ENCODE data around the gene SPATA6L.
A peak's percentile ranks its signal among the peaks of the same experiment; 100 is the strongest.

SPATA6L gene, protein sequence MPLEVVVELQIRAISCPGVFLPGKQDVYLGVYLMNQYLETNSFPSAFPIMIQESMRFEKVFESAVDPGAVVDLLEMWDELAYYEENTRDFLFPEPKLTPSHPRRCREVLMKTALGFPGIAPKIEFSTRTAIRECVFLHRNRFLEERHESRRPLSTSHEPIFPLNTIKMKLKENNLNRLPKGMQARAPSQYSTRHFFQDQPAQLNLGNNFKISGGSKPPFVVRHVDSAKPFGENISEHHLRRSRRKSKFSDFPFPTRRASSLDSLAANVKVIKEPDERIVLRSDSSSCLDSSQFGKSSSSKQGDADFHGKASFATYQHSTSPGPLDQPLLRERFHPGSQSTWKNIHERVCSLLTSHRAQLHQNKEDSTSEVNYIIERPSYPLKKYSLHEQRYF

GRCh38 chr9:4666042-4666699 is at the start of gene SPATA6L:
TSS of gene SPATA6L (minus strand) at chr9:4666480. CDS start at chr9:4666250, 230 bp downstream.
- in situ Hi-C loops (cut with HindIII; ENCODE audit: low pct_ligation_motif_present, low pct_unique_long_range_greater_than_20kb, low sequenced_read_pairs) = no loop called here
- peak; percentile 70 for DNase-seq

- no peak for DNase-seq
- in situ Hi-C loops (cut with HindIII; ENCODE audit: low pct_ligation_motif_present, low pct_unique_long_range_greater_than_20kb, low sequenced_read_pairs) = no loop called here
Measured at GRCh38 chr9:4714266-4715016, 48.2 kb upstream of the SPATA6L start.

DNA sequence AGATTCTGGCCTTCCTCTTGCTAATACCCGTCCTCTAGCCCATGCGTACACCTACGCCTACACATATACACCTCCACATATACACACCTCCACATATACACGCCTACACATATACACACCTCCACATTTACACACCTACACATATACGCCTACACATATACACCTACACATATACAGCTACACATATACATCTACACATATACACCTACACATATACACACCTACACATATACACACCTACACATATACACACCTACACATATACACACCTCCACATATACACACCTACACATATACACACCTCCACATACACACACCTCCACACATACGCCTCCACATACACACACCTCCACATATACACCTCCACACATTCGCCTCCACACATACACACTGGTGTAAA is 47.6 kb upstream of the SPATA6L start:
- no peak for DNase-seq
- in situ Hi-C loops (cut with HindIII; ENCODE audit: low pct_ligation_motif_present, low pct_unique_long_range_greater_than_20kb, low sequenced_read_pairs) = no loop called here

DNA sequence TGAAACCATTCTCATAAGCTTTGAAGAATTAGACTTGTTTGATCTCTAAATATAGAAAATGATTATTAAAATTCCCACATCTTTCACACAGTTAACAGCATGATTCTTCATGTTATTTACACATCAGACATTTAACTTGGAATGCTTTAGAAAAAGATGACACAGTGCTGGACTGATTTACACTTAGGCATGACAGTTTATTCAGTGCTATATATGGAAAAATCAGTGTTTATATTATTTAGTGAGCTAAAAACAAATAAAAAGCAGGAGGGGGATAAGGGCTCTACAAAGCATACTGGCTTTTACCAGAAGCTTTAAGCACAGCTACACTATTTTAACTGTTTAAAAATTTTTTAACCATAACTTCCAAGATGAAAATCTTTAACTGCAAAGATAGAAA is 43.1 kb upstream of the SPATA6L start:
- in situ Hi-C loops (cut with HindIII; ENCODE audit: low pct_ligation_motif_present, low pct_unique_long_range_greater_than_20kb, low sequenced_read_pairs) = no loop called here
- DNase-seq = no peak

DNA sequence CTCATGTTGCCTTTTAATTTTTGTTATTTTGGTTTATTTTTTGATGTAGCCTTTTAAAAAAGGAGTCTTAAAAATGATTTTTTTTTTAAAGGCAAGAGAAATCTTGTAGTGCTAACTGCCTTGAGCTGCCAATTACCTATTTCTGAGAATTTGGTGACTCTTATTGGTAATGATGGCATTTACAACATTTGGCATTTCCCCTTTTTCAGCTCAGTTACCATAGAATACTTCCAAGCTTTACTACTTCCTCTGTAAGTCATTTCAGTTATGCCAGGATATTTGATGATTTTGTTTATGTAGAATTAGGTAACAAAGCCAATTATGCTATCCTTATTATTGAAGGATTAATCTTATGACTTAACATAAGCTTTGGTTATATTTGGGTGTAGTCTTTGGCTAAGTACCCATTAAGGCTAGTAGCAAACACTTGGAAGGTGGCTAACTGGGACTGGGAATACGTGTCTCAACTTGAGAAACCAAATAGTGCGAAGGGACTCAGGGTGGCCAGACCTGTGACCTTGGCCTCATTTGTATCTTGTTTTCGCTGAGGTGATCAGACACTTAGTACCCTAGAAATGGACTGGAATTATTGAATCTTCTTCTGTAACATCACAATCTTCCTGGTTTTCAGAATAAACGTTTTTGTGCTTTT is 40.8 kb upstream of the SPATA6L start:
- in situ Hi-C loops (cut with HindIII; ENCODE audit: low pct_ligation_motif_present, low pct_unique_long_range_greater_than_20kb, low sequenced_read_pairs) = no loop called here
- DNase-seq = no peak

- in situ Hi-C loops (cut with HindIII; ENCODE audit: low pct_ligation_motif_present, low pct_unique_long_range_greater_than_20kb, low sequenced_read_pairs) = no loop called here
- DNase-seq = no peak
Measured at GRCh38 chr9:4706021-4706420, 39.7 kb upstream of the SPATA6L start.

DNA sequence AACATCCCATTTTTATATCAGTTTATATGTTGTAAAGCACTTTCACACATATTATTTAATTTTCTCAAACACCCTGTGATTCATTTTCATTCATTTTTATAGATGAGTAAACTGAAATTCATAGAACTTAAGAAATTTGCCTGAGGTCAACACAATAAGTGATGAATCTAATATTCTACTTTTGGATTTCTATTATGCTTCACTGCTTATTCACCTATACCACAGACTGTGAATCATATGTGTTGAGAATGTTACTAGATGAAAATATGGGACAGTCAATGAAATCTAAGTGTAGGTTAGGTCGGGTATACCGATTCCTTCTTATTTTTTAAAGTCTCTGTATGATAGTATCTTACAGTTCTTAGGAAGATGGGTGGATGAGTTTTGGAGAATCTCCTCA is 37.8 kb upstream of the SPATA6L start:
- in situ Hi-C loops (cut with HindIII; ENCODE audit: low pct_ligation_motif_present, low pct_unique_long_range_greater_than_20kb, low sequenced_read_pairs) = no loop called here
- DNase-seq = no peak

GRCh38 chr9:4701526-4701925 is 35.2 kb upstream of the SPATA6L start:
- DNase-seq = no peak
- in situ Hi-C loops (cut with HindIII; ENCODE audit: low pct_ligation_motif_present, low pct_unique_long_range_greater_than_20kb, low sequenced_read_pairs) = no loop called here

- no peak for DNase-seq
- in situ Hi-C loops (cut with HindIII; ENCODE audit: low pct_ligation_motif_present, low pct_unique_long_range_greater_than_20kb, low sequenced_read_pairs) = no loop called here
Measured at GRCh38 chr9:4700932-4701331, 34.7 kb upstream of the SPATA6L start.

DNA sequence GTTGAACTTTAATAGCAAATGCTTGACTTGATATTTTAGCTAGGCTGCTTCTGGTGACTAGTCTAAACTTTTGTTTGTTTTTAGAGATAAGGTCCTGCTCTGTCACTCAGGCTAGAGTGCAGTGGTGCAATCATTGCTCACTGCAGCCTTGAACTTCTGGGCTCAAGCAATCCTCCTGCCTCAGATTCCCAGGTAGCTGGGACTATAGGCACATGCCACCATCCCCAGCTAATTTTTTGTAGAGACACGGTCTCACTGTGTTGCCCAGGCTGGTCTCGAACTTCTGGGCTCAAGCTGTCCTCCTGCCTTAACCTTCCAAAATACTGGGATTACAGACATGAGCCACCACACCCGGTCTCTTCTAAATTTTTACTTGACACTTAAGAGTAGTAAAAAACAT is 33.8 kb upstream of the SPATA6L start:
- no peak for DNase-seq
- in situ Hi-C loops (cut with HindIII; ENCODE audit: low pct_ligation_motif_present, low pct_unique_long_range_greater_than_20kb, low sequenced_read_pairs) = no loop called here

- DNase-seq = no peak
- in situ Hi-C loops (cut with HindIII; ENCODE audit: low pct_ligation_motif_present, low pct_unique_long_range_greater_than_20kb, low sequenced_read_pairs) = no loop called here
Measured at GRCh38 chr9:4691795-4692194, 25.5 kb upstream of the SPATA6L start.

DNA sequence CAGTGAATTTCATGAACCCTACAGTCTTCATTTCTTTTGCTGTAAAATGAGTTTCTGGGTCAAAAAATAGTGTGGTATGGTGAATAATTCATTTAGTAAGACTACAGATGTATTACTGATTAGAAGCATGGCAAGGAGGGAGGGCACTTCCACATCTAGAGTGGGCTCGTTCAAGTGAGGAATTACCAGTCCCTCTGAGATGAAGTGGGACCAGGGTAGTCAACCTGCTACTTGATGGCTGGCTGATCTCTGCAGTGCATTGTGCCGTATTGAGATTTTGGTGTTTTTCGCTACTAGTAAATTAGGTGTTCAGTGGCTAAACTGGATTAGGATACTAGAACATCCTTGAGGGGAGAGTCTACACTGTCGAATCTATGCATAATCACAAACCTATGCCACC is 23.9 kb upstream of the SPATA6L start:
- DNase-seq = no peak
- in situ Hi-C loops (cut with HindIII; ENCODE audit: low pct_ligation_motif_present, low pct_unique_long_range_greater_than_20kb, low sequenced_read_pairs) = no loop called here

- in situ Hi-C loops (cut with HindIII; ENCODE audit: low pct_ligation_motif_present, low pct_unique_long_range_greater_than_20kb, low sequenced_read_pairs) = no loop called here
- no peak for DNase-seq
Measured at GRCh38 chr9:4689687-4690104, 23.4 kb upstream of the SPATA6L start.

DNA sequence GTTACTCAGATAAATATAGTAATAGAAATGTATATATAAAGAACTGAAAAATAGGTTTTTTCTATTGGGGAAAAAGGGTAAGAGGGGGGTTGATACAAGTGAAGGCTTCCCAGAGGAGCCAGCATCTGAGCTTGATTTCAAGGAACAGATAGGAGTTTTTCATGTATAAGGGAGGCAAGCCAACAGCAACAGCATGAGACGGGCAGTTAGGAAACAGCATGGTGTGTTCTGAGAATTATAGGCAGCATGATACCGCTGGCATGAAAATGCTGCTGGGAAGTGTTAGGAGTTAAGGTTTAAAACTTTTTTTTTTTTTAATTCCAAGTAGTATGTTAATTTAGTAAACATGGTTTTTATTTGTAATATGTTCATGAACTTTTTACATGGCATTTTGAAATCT is 22.7 kb upstream of the SPATA6L start:
- no peak for DNase-seq
- in situ Hi-C loops (cut with HindIII; ENCODE audit: low pct_ligation_motif_present, low pct_unique_long_range_greater_than_20kb, low sequenced_read_pairs) = no loop called here

- DNase-seq = no peak
- in situ Hi-C loops (cut with HindIII; ENCODE audit: low pct_ligation_motif_present, low pct_unique_long_range_greater_than_20kb, low sequenced_read_pairs) = no loop called here
Measured at GRCh38 chr9:4686584-4686983, 20.3 kb upstream of the SPATA6L start.

- DNase-seq = no peak
- in situ Hi-C loops (cut with HindIII; ENCODE audit: low pct_ligation_motif_present, low pct_unique_long_range_greater_than_20kb, low sequenced_read_pairs) = no loop called here
Measured at GRCh38 chr9:4686112-4686511, 19.8 kb upstream of the SPATA6L start.

- in situ Hi-C loops (cut with HindIII; ENCODE audit: low pct_ligation_motif_present, low pct_unique_long_range_greater_than_20kb, low sequenced_read_pairs) = no loop called here
- DNase-seq = no peak
Measured at GRCh38 chr9:4684820-4685219, 18.5 kb upstream of the SPATA6L start.

- in situ Hi-C loops (cut with HindIII; ENCODE audit: low pct_ligation_motif_present, low pct_unique_long_range_greater_than_20kb, low sequenced_read_pairs) = no loop called here
- DNase-seq = no peak
Measured at GRCh38 chr9:4680750-4681149, 14.5 kb upstream of the SPATA6L start.

GRCh38 chr9:4680173-4680525 is 13.9 kb upstream of the SPATA6L start:
- no peak for DNase-seq
- in situ Hi-C loops (cut with HindIII; ENCODE audit: low pct_ligation_motif_present, low pct_unique_long_range_greater_than_20kb, low sequenced_read_pairs) = no loop called here
